K562 (cell line): Measurements from ENCODE around the gene GPN1. TPM values are rescaled to one million over a fixed set of nuclear protein-coding genes. Genes with fewer than 3 reads are reported as not detected.

Experiments
- ATF7 ChIP-seq: fragments of 450-650 bp; IDR thresholded peaks from 2 replicates; pipeline ENCODE4 v1.7.1; 2014; ENCODE audit warnings: mild to moderate bottlenecking, moderate library complexity
- CBX3 ChIP-seq, 2 experiments: IDR thresholded peaks; 1 replicate in 1 of 2; 2 replicates in 1 of 2; pipeline ENCODE4 v1.6.1; 2012; ENCODE audit warnings: inconsistent platforms in 2 of 2, low read length in 2 of 2, borderline replicate concordance in 1 of 2, control low read depth in 1 of 2
- FOSL1 ChIP-seq: fragments of 200-800 bp; sonication (Bioruptor generic); conservative IDR thresholded peaks from 2 replicates; pipeline ENCODE4 v1.6.1; 2016; ENCODE audit warnings: missing genetic modification characterization, missing compliant biosample characterization
- HMG20A ChIP-seq: fragments of 450-650 bp; formaldehyde crosslinking; conservative IDR thresholded peaks from 2 replicates; pipeline ENCODE4 v1.4.0; 2020; ENCODE audit warnings: mild to moderate bottlenecking, mixed read lengths
- HMGN3 ChIP-seq: IDR thresholded peaks from 2 replicates; pipeline ENCODE4 v1.6.1; 2011; ENCODE audit warnings: borderline replicate concordance, low read depth, mild to moderate bottlenecking, mixed read lengths, low read length; ENCODE audit not compliant: insufficient read length; ENCODE audit errors: extremely low read depth
- JUND ChIP-seq, 2 experiments: IDR thresholded peaks; 2 replicates in 1 of 2; 3 replicates in 1 of 2; pipeline ENCODE4 v1.6.1; 2011; ENCODE audit warnings: borderline replicate concordance in 2 of 2, low read depth in 2 of 2, low read length in 2 of 2, improper control_type of control experiment in 1 of 2, missing biosample characterization in 1 of 2, missing genetic modification characterization in 1 of 2, missing genetic modification reagents in 1 of 2
- MLX ChIP-seq, 2 experiments: fragments of 450-650 bp in 1 of 2; sonication (generic) in 1 of 2; formaldehyde crosslinking; conservative IDR thresholded peaks; 2 replicates each; pipeline versions ENCODE4 v1.4.0 to v1.8.1; 2020 to 2022; ENCODE audit warnings: mild to moderate bottlenecking in 1 of 2, missing genetic modification reagents in 1 of 2
- MYNN ChIP-seq, 2 experiments: sonication (generic); formaldehyde crosslinking in 1 of 2; IDR thresholded peaks; 2 replicates each; pipeline versions ENCODE4 v1.5.0 to v1.6.1; 2016 to 2020; ENCODE audit warnings: antibody characterized with exemption in 1 of 2, missing genetic modification reagents in 1 of 2
- PCBP2 ChIP-seq: fragments of 200-400 bp; formaldehyde crosslinking; IDR thresholded peaks from 2 replicates; pipeline ENCODE4 v1.6.1; 2018; ENCODE audit warnings: low read length, low read depth, mild to moderate bottlenecking, moderate library complexity; ENCODE audit not compliant: poor library complexity, severe bottlenecking
- POLR2AphosphoS5 ChIP-seq: IDR thresholded peaks from 2 replicates; pipeline ENCODE4 v1.6.1; 2011; ENCODE audit warnings: mild to moderate bottlenecking, low read depth, low read length, moderate library complexity; ENCODE audit not compliant: control insufficient read depth, insufficient read depth
- PURB ChIP-seq: sonication (generic); formaldehyde crosslinking; IDR thresholded peaks from 2 replicates; pipeline ENCODE4 v1.9.0; 2021; ENCODE audit warnings: low read depth, mild to moderate bottlenecking, missing genetic modification reagents
- THAP12 ChIP-seq: fragments of 250-450 bp; sonication (Bioruptor Pico); IDR thresholded peaks from 2 replicates; pipeline ENCODE4 v1.9.0; 2021; ENCODE audit warnings: mild to moderate bottlenecking, inconsistent platforms
- ZFPM2 ChIP-seq: fragments of 250-450 bp; sonication (Bioruptor Pico); IDR thresholded peaks from 2 replicates; pipeline ENCODE4 v1.5.1; 2022; ENCODE audit warnings: mild to moderate bottlenecking
- ZNF140 ChIP-seq: fragments of 250-450 bp; sonication (Bioruptor Pico); IDR thresholded peaks from 2 replicates; pipeline ENCODE4 v1.8.0; 2021; ENCODE audit warnings: moderate library complexity, mild to moderate bottlenecking, inconsistent platforms
- ZNF57 ChIP-seq: fragments of 450-650 bp; formaldehyde crosslinking; IDR thresholded peaks from 2 replicates; pipeline ENCODE4 v1.4.0; 2020; ENCODE audit warnings: mild to moderate bottlenecking, moderate library complexity
- polyA plus RNA-seq, 8 experiments: library from polyadenylated mRNA; depleted of rRNA in 4 of 8; stranded (reverse) in 5 of 8; unstranded in 3 of 8; fragments of >200 nt; fragmentation: Nextera tagmentation in 2 of 8; fragmentation: Illumina TruSeq in 1 of 8; extraction: Ambion mirVana in 2 of 8; extraction: Trizol in 1 of 8; gene quantifications; 2 replicates each; pipeline versions ENCODE4 v1.2.1 to v1.2.3, GENCODE V29; 2011 to 2014; ENCODE audit warnings: inconsistent platforms in 1 of 8, missing spikeins in 1 of 8
- total RNA-seq, 7 experiments: library from RNA; depleted of rRNA in 6 of 7; stranded (reverse); fragments of >200 nt in 6 of 7; fragmentation: Illumina TruSeq in 2 of 7; extraction: Trizol in 2 of 7; gene quantifications; 2 replicates each; pipeline versions ENCODE4 v1.2.1 to v1.2.3, GENCODE V29; 2011 to 2021; ENCODE audit warnings: low replicate concordance in 1 of 7
- TF ChIP-seq, protein P1 (sequence below): fragments of 450-650 bp; conservative IDR thresholded peaks from 2 replicates; pipeline ENCODE4 v1.6.1; 2016; ENCODE audit warnings: missing genetic modification characterization, low read depth, mild to moderate bottlenecking, control low read depth, missing compliant biosample characterization
- TF ChIP-seq, protein P2 (sequence below): fragments of 250-450 bp; sonication (Bioruptor Pico); IDR thresholded peaks from 2 replicates; pipeline ENCODE4 v1.4.0; 2020; ENCODE audit warnings: mild to moderate bottlenecking, moderate library complexity

Gene GPN1
- total and polyA plus RNA-seq, 9 of the 15 experiments (the other 6 are each of a cell fraction or from before 2014, with no cell fraction given): 23.4 to 171 (median 48.2) TPM

DNA sequence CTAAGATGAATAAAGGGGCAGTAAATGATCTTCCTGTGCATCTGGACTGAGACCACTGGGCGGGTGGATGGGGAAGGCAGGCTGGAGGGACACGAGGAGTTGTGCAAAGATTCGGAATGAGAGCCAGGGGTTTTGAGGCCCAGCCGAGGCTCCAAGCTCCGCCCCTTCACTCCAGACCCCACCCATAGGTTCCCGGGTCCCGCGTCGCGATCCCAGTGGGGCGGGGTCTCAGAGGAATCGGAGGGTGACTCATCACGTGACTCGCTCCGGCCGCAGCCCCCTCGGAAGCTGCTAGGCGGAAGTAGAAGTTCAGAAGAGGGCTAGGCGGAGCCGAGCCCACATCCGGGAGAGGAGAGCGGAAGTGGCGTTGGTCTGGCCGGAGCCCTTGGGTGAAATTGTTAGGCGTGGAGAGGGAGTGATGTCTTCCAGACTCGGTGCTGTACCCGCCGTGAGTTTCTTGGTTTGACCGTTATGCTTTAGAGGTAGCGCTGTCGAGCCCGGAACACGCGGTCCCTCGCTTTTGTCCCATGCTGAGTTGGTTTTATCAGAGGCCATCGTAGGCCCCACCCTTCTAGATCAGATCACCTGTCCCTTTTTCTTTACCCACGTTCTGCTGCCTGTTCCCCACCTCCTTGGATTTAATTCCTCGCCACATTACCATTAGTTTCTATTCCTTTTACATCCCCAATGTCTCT is 46.0 kb upstream of the GPN1 start, which contains the start of gene ZNF512 (continued):
- TF ChIP-seq, protein P1, sequence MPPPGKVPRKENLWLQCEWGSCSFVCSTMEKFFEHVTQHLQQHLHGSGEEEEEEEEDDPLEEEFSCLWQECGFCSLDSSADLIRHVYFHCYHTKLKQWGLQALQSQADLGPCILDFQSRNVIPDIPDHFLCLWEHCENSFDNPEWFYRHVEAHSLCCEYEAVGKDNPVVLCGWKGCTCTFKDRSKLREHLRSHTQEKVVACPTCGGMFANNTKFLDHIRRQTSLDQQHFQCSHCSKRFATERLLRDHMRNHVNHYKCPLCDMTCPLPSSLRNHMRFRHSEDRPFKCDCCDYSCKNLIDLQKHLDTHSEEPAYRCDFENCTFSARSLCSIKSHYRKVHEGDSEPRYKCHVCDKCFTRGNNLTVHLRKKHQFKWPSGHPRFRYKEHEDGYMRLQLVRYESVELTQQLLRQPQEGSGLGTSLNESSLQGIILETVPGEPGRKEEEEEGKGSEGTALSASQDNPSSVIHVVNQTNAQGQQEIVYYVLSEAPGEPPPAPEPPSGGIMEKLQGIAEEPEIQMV (tag): peak; percentile 97
- peak; percentile 86 for TF ChIP-seq HMGN3
- TF ChIP-seq MLX (CRISPR knock-in tag; conservative IDR thresholded peaks at IDR 0.05): no peak
- no peak; a peak in 1 of 3 replicates for TF ChIP-seq CBX3 (IDR thresholded peaks at IDR 0.05; ENCODE audit: borderline replicate concordance in 1 of 2, low read length in 2 of 2)
- TF ChIP-seq HMG20A (CRISPR knock-in tag): no peak
- TF ChIP-seq POLR2AphosphoS5: peak; percentile 77; the same call in 1 of the 2 replicates
- no peak for TF ChIP-seq PCBP2
- TF ChIP-seq THAP12 (CRISPR knock-in tag): no peak
- TF ChIP-seq FOSL1: peak; percentile 92
- no peak for TF ChIP-seq ZNF140
- no peak for TF ChIP-seq PURB
- TF ChIP-seq ZNF57 (CRISPR knock-in tag): no peak
- peak; percentile 79 for TF ChIP-seq JUND (IDR thresholded peaks at IDR 0.05; ENCODE audit: borderline replicate concordance, low read depth, low read length)
- peak; percentile 68; the same call in 1 of the 3 replicates for TF ChIP-seq JUND (tag; IDR thresholded peaks at IDR 0.05; ENCODE audit: borderline replicate concordance, low read depth, low read length)
- 0 out of 2 replicates have a peak, but pooled peaks have one; percentile 53 for TF ChIP-seq MYNN (IDR thresholded peaks at IDR 0.05)
- no peak for TF ChIP-seq MYNN (CRISPR knock-in tag; IDR thresholded peaks at IDR 0.05)
- TF ChIP-seq ZFPM2: no peak
- TF ChIP-seq, protein P2, sequence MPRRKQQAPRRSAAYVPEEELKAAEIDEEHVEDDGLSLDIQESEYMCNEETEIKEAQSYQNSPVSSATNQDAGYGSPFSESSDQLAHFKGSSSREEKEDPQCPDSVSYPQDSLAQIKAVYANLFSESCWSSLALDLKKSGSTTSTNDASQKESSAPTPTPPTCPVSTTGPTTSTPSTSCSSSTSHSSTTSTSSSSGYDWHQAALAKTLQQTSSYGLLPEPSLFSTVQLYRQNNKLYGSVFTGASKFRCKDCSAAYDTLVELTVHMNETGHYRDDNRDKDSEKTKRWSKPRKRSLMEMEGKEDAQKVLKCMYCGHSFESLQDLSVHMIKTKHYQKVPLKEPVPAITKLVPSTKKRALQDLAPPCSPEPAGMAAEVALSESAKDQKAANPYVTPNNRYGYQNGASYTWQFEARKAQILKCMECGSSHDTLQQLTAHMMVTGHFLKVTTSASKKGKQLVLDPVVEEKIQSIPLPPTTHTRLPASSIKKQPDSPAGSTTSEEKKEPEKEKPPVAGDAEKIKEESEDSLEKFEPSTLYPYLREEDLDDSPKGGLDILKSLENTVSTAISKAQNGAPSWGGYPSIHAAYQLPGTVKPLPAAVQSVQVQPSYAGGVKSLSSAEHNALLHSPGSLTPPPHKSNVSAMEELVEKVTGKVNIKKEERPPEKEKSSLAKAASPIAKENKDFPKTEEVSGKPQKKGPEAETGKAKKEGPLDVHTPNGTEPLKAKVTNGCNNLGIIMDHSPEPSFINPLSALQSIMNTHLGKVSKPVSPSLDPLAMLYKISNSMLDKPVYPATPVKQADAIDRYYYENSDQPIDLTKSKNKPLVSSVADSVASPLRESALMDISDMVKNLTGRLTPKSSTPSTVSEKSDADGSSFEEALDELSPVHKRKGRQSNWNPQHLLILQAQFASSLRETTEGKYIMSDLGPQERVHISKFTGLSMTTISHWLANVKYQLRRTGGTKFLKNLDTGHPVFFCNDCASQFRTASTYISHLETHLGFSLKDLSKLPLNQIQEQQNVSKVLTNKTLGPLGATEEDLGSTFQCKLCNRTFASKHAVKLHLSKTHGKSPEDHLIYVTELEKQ (CRISPR knock-in tag): no peak; the same call in 1 of the 2 replicates
- TF ChIP-seq ATF7: peak; percentile 35; the same call in 1 of the 2 replicates
